ENCODE measurements around the gene TREML4. TPM values are rescaled to one million over a fixed set of nuclear protein-coding genes. Genes with fewer than 3 reads are reported as not detected.

The TREML4 gene
- total and polyA plus RNA-seq, 3 donors from 2014 or later: not detected

- WGBS, 2 donors: 78 to 85% methylated on average over 3 to 5 of the region's 5 CpGs
- Histone ChIP-seq H3K27me3 (no peaks in the 10 kb centered on the region), H3K27ac (no peak overlapping the region), H3K36me3 (ENCODE audit: low read depth, missing control alignments) (no peaks in the 10 kb centered on the region), H3K4me1 (no peaks in the 10 kb centered on the region), H3K4me3 (no peak overlapping the region), H3K9me3 (no peaks in the 10 kb centered on the region)
- intact Hi-C loops (cut with DNase I; ENCODE audit: low total_unique reads): no loop called here
- no peak for DNase-seq
- TF ChIP-seq POLR2A (IDR thresholded peaks at IDR 0.05) (no peak), CTCF (IDR thresholded peaks at IDR 0.05) (no peak)
Measured at GRCh38 chr6:41215777-41216176, 12.4 kb upstream of the TREML4 start.

- H3K4me1 ChIP-seq: no peaks in the 10 kb centered on the region
- no peaks in the 10 kb centered on the region for H3K27me3 ChIP-seq
- no peak overlapping the region for H3K4me3 ChIP-seq
- TF ChIP-seq POLR2A (IDR thresholded peaks at IDR 0.05): no peak
- TF ChIP-seq CTCF (IDR thresholded peaks at IDR 0.05): no peak
- H3K27ac ChIP-seq: no peak overlapping the region
- no peaks in the 10 kb centered on the region for H3K9me3 ChIP-seq
- H3K36me3 ChIP-seq (ENCODE audit: low read depth, missing control alignments): no peaks in the 10 kb centered on the region
- 87 to 88% methylated on average over 4 to 5 of the region's 5 CpGs for WGBS, 2 donors
- intact Hi-C loops (cut with DNase I; ENCODE audit: low total_unique reads): no loop called here
- DNase-seq: no peak
Measured at GRCh38 chr6:41216616-41217015, 11.5 kb upstream of the TREML4 start.

- DNase-seq: no peak
- intact Hi-C loops (cut with DNase I; ENCODE audit: low total_unique reads): no loop called here
- TF ChIP-seq CTCF (IDR thresholded peaks at IDR 0.05) (no peak), POLR2A (IDR thresholded peaks at IDR 0.05) (no peak)
Measured at GRCh38 chr6:41222045-41222444, 6.1 kb upstream of the TREML4 start.

GRCh38 chr6:41222513-41222912 is 5.6 kb upstream of the TREML4 start:
- WGBS, 2 donors: 77 to 86% methylated on average over 4 to 5 of the region's 5 CpGs

More at GRCh38 chr6:41222045-41222444, 6.1 kb upstream of the TREML4 start:
- WGBS, 2 donors: 48 to 63% methylated on average over 4 of the region's 4 CpGs
- no peaks in the 10 kb centered on the region for H3K4me1 ChIP-seq
- H3K27me3 ChIP-seq: no peaks in the 10 kb centered on the region
- H3K9me3 ChIP-seq: no peaks in the 10 kb centered on the region
- no peaks in the 10 kb centered on the region for H3K36me3 ChIP-seq (ENCODE audit: low read depth, missing control alignments)
- no peak overlapping the region for H3K27ac ChIP-seq
- H3K4me3 ChIP-seq: no peak overlapping the region

More at GRCh38 chr6:41222513-41222912, 5.6 kb upstream of the TREML4 start:
- no peaks in the 10 kb centered on the region for H3K27me3 ChIP-seq
- no peak for TF ChIP-seq POLR2A (IDR thresholded peaks at IDR 0.05)
- TF ChIP-seq CTCF (IDR thresholded peaks at IDR 0.05): no peak
- no peak overlapping the region for H3K4me3 ChIP-seq
- H3K9me3 ChIP-seq: no peaks in the 10 kb centered on the region
- H3K27ac ChIP-seq: no peak overlapping the region
- intact Hi-C loops (cut with DNase I; ENCODE audit: low total_unique reads): no loop called here
- H3K36me3 ChIP-seq (ENCODE audit: low read depth, missing control alignments): no peaks in the 10 kb centered on the region
- no peaks in the 10 kb centered on the region for H3K4me1 ChIP-seq
- DNase-seq: no peak
